IMR-90 (cell line): Measurements from ENCODE around the gene IL23R. TPM values are rescaled to one million over a fixed set of nuclear protein-coding genes. Genes with fewer than 3 reads are reported as not detected.

Experiments used
- ATAC-seq: fragments of 200-7000 bp; cut with Tn5 transposase; 2 replicates; pipeline ENCODE4 v1.9.1; 2020; ENCODE audit warnings: low read depth, mild to moderate bottlenecking, moderate library complexity
- BruUV-seq: library from RNA; stranded (reverse); fragments of 400-500 nt; replicated peaks from 2 replicates; lab custom pipeline; 2021; lab: Mats Ljungman, UMichigan
- CTCF ChIA-PET: fragments of 300-600 bp; formaldehyde crosslinking; extraction: SDS; loops from one replicate; lab custom pipeline; 2021; ENCODE audit warnings: antibody characterized with exemption; lab: Yijun Ruan, JAX
- POLR2A ChIA-PET: fragments of 300-600 bp; sonication (Branson Sonifier 250); formaldehyde crosslinking; loops from one replicate; lab custom pipeline; 2022; ENCODE audit warnings: antibody characterized with exemption; ENCODE audit not compliant: unreplicated experiment; lab: Charles Lee
- DNase-seq: peaks from one replicate; pipeline ENCODE4 v3.0.0; 2013
- H2AFZ ChIP-seq: replicated peaks from 2 replicates; pipeline ENCODE3; 2013; ENCODE audit warnings: low read length, mild to moderate bottlenecking; ENCODE audit not compliant: poor library complexity
- H2AK5ac ChIP-seq: 2 replicates; pipeline ENCODE4 v1.6.1; 2013; ENCODE audit warnings: low read depth, low read length, inconsistent platforms
- H2AK9ac ChIP-seq: replicated peaks from 2 replicates; pipeline ENCODE3; 2013; ENCODE audit warnings: mild to moderate bottlenecking, low read depth, low read length, moderate library complexity; ENCODE audit not compliant: poor library complexity
- H2BK120ac ChIP-seq: 2 replicates; pipeline ENCODE4 v1.6.1; 2013; ENCODE audit warnings: low read depth, low read length, inconsistent platforms
- H2BK15ac ChIP-seq: 3 replicates; pipeline ENCODE4 v1.6.1; 2013; ENCODE audit warnings: low read depth, low read length, inconsistent platforms
- H2BK20ac ChIP-seq: 2 replicates; pipeline ENCODE4 v1.6.1; 2013; ENCODE audit warnings: low read depth, mild to moderate bottlenecking, inconsistent platforms, low read length, moderate library complexity
- H2BK5ac ChIP-seq: 2 replicates; pipeline ENCODE4 v1.6.1; 2013; ENCODE audit warnings: mild to moderate bottlenecking, low read depth, low read length, inconsistent platforms; ENCODE audit not compliant: poor library complexity, severe bottlenecking
- H3K14ac ChIP-seq: replicated peaks from 2 replicates; pipeline ENCODE4 v1.6.1; 2013; ENCODE audit warnings: low read depth, low read length, inconsistent platforms
- H3K18ac ChIP-seq: 2 replicates; pipeline ENCODE4 v1.6.1; 2013; ENCODE audit warnings: low read depth, low read length, control low read depth
- H3K23ac ChIP-seq: 2 replicates; pipeline ENCODE4 v1.6.1; 2013; ENCODE audit warnings: low read depth, low read length, inconsistent platforms
- H3K27ac ChIP-seq: 2 replicates; pipeline ENCODE4 v1.5.1; 2013; ENCODE audit warnings: mild to moderate bottlenecking, control low read depth, low read length; ENCODE audit not compliant: insufficient read depth
- H3K27me3 ChIP-seq: 2 replicates; pipeline ENCODE4 v1.6.1; 2013; ENCODE audit warnings: low read length; ENCODE audit not compliant: control insufficient read depth, insufficient read depth
- H3K36me3 ChIP-seq: 2 replicates; pipeline ENCODE4 v1.6.1; 2013; ENCODE audit warnings: low read length, mixed read lengths; ENCODE audit not compliant: control insufficient read depth, insufficient read depth
- H3K4ac ChIP-seq: 2 replicates; pipeline ENCODE4 v1.6.1; 2013; ENCODE audit warnings: low read depth, low read length, inconsistent platforms
- H3K4me1 ChIP-seq: 2 replicates; pipeline ENCODE4 v1.6.1; 2013; ENCODE audit warnings: low read length, mixed read lengths; ENCODE audit not compliant: control insufficient read depth, insufficient read depth
- H3K4me2 ChIP-seq: 2 replicates; pipeline ENCODE4 v1.6.1; 2013; ENCODE audit warnings: low read depth, mild to moderate bottlenecking, control low read depth, low read length, moderate library complexity
- H3K4me3 ChIP-seq: 2 replicates; pipeline ENCODE4 v1.5.1; 2013; ENCODE audit warnings: low read depth, mild to moderate bottlenecking, control low read depth, low read length, moderate library complexity; ENCODE audit not compliant: insufficient read depth
- H3K56ac ChIP-seq: 2 replicates; pipeline ENCODE4 v1.6.1; 2013; ENCODE audit warnings: low read length, inconsistent platforms; ENCODE audit not compliant: insufficient read depth; ENCODE audit errors: extremely low read depth
- H3K79me1 ChIP-seq, 2 experiments: 2 replicates each; pipeline ENCODE4 v1.6.1; 2013; ENCODE audit warnings: low read length in 2 of 2, inconsistent platforms in 1 of 2, low read depth in 1 of 2
- H3K9ac ChIP-seq: 2 replicates; pipeline ENCODE4 v1.6.1; 2013; ENCODE audit warnings: low read depth, low read length, control low read depth
- H3K9me1 ChIP-seq: 2 replicates; pipeline ENCODE4 v1.6.1; 2013; ENCODE audit warnings: low read length, inconsistent platforms; ENCODE audit not compliant: insufficient read depth
- H3K9me3 ChIP-seq: 2 replicates; pipeline ENCODE4 v1.6.1; 2013; ENCODE audit warnings: low read length; ENCODE audit not compliant: control insufficient read depth, insufficient read depth
- H4K20me1 ChIP-seq: 2 replicates; pipeline ENCODE4 v1.6.1; 2013; ENCODE audit warnings: low read length, inconsistent platforms; ENCODE audit not compliant: insufficient read depth
- H4K5ac ChIP-seq: 2 replicates; pipeline ENCODE4 v1.6.1; 2013; ENCODE audit warnings: mild to moderate bottlenecking, low read depth, low read length, control low read depth
- H4K8ac ChIP-seq, 2 experiments: 2 replicates each; pipeline ENCODE4 v1.6.1; 2013; ENCODE audit warnings: low read depth in 2 of 2, low read length in 2 of 2, control low read depth in 1 of 2, inconsistent platforms in 1 of 2
- H4K91ac ChIP-seq: 2 replicates; pipeline ENCODE4 v1.6.1; 2013; ENCODE audit warnings: low read depth, low read length, inconsistent platforms; ENCODE audit not compliant: insufficient read depth
- CEBPB ChIP-seq: IDR thresholded peaks from 2 replicates; pipeline ENCODE4 v1.6.1; 2012; ENCODE audit warnings: low read depth, low read length, improper control_type of control experiment
- FOS ChIP-seq: fragments of 150-350 bp; IDR thresholded peaks from 2 replicates; pipeline ENCODE4 v1.6.1; 2016; ENCODE audit warnings: low read depth, low read length
- MAZ ChIP-seq: IDR thresholded peaks from 2 replicates; pipeline ENCODE4 v1.6.1; 2012; ENCODE audit warnings: low read depth, mild to moderate bottlenecking, low read length, improper control_type of control experiment, moderate library complexity, borderline replicate concordance
- MXI1 ChIP-seq: IDR thresholded peaks from 2 replicates; pipeline ENCODE4 v1.6.1; 2012; ENCODE audit warnings: low read depth, mild to moderate bottlenecking, low read length, moderate library complexity, borderline replicate concordance
- POLR2A ChIP-seq: IDR thresholded peaks from 2 replicates; pipeline ENCODE4 v1.6.1; 2012; ENCODE audit warnings: mild to moderate bottlenecking, low read depth, low read length
- RAD21 ChIP-seq: IDR thresholded peaks from 2 replicates; pipeline ENCODE4 v1.6.1; 2012; ENCODE audit warnings: low read length, improper control_type of control experiment
- RCOR1 ChIP-seq: IDR thresholded peaks from 2 replicates; pipeline ENCODE4 v1.6.1; 2012; ENCODE audit warnings: mild to moderate bottlenecking, low read length, improper control_type of control experiment; ENCODE audit not compliant: insufficient replicate concordance
- RFX5 ChIP-seq: IDR thresholded peaks from 2 replicates; pipeline ENCODE4 v1.8.0; 2012; ENCODE audit warnings: low read depth, mild to moderate bottlenecking, low read length, moderate library complexity
- USF2 ChIP-seq: fragments of 150-350 bp; IDR thresholded peaks from 2 replicates; pipeline ENCODE4 v1.6.1; 2017; ENCODE audit warnings: mild to moderate bottlenecking, antibody characterized with exemption, low read length, low read depth
- WGBS, 2 experiments: methylation state at CpG; one replicate each; pipeline versions ENCODE4 v1.1.5 to v1.1.7; 2013; ENCODE audit warnings: missing lambda C conversion rate in 2 of 2; ENCODE audit not compliant: insufficient read length in 1 of 2; ENCODE audit errors: extremely low coverage in 2 of 2; 5-methylcytosine and 5-hydroxymethylcytosine counted together
- dilution Hi-C: fragments of 300-500 bp; cut with HindIII; formaldehyde crosslinking; loops from one replicate; pipeline ENCODE4 v1.14.3; 2018; ENCODE audit warnings: low sequenced_read_pairs; ENCODE audit not compliant: unreplicated experiment
- in situ Hi-C: fragments of 300-500 bp; cut with MboI; formaldehyde crosslinking; loops from 3 replicates; pipeline ENCODE4 v1.14.3; 2019; ENCODE audit warnings: low sequenced_read_pairs, inconsistent platforms, mixed read lengths
- intact Hi-C: fragments of 100-400 bp; cut with micrococcal nuclease; formaldehyde crosslinking; loops from 2 replicates; pipeline ENCODE4 v1.10.0; 2022
- polyA plus RNA-seq, 3 experiments: library from polyadenylated mRNA; depleted of rRNA; stranded (reverse); fragments of >200 nt; gene quantifications; 2 replicates each; pipeline ENCODE4 v1.2.3, GENCODE V29; 2012; ENCODE audit warnings: low replicate concordance in 1 of 3
- total RNA-seq: library from RNA; depleted of rRNA; stranded (reverse); fragments of >200 nt; gene quantifications from 2 replicates; pipeline ENCODE4 v1.2.3, GENCODE V29; 2012

Gene IL23R
- total and polyA plus RNA-seq, 2 of the 4 experiments (the other 2 are of a cell fraction) = not detected

- no peak overlapping the region for H4K5ac ChIP-seq
- no peak overlapping the region for H3K4ac ChIP-seq
- no peaks in the 10 kb centered on the region for H3K36me3 ChIP-seq
- H3K9me3 ChIP-seq = no peaks in the 10 kb centered on the region
- H3K18ac ChIP-seq = no peak overlapping the region
- DNase-seq (no peak), ATAC-seq (no peak)
- no TSS peak for BruUV-seq
- H3K27me3 ChIP-seq = peaks cover 8% of the 10 kb centered on the region; the same call in 1 of the 2 replicates
- no peak overlapping the region for H2BK15ac ChIP-seq
- no peaks in the 10 kb centered on the region for H3K79me1 ChIP-seq
- no peak overlapping the region for H2BK5ac ChIP-seq
- no peak overlapping the region for H3K14ac ChIP-seq
- ChIA-PET POLR2A (no interaction called here), CTCF (no interaction called here)
- no peak overlapping the region for H3K23ac ChIP-seq
- H2BK120ac ChIP-seq = no peak overlapping the region
- H3K56ac ChIP-seq = no peak overlapping the region
- H4K91ac ChIP-seq = no peak overlapping the region
- H3K9me1 ChIP-seq = no peaks in the 10 kb centered on the region
- no peaks in the 10 kb centered on the region for H4K20me1 ChIP-seq
- TF ChIP-seq MXI1 = no peak
- TF ChIP-seq RAD21 = no peak
- TF ChIP-seq FOS = no peak
- no peak for TF ChIP-seq RCOR1
- TF ChIP-seq USF2 = no peak
- TF ChIP-seq POLR2A = no peak
- no peak for TF ChIP-seq MAZ
- no peak for TF ChIP-seq CEBPB
- no peak for TF ChIP-seq RFX5
- H2AK5ac ChIP-seq = no peak overlapping the region
- H3K9ac ChIP-seq = no peak overlapping the region
- WGBS, 2 experiments = no CpG with 5 or more reads among the region's 1 CpG
- H2AK9ac ChIP-seq = no peak overlapping the region
- dilution Hi-C loops (no loop called here), intact Hi-C loops (no loop called here), in situ Hi-C loops (no loop called here)
- no peak overlapping the region for H2BK20ac ChIP-seq
- no peak overlapping the region for H4K8ac ChIP-seq
- no peak overlapping the region for H2AFZ ChIP-seq
- H3K4me3 ChIP-seq = no peak overlapping the region
- H3K4me1 ChIP-seq = no peaks in the 10 kb centered on the region
- no peak overlapping the region for H3K27ac ChIP-seq
- H3K4me2 ChIP-seq = no peak overlapping the region
These were observed 5.7 kb downstream of the IL23R start for GRCh38 chr1:67171978-67172377.
